Stimulated activated CD8-positive, alpha-beta memory T cell treated with anti-CD3 and anti-CD28 coated beads, Interleukin-2, amount 100 ng/mL, for 1 hour (primary cell): ENCODE measurements around the gene F9.
"Not testable (repeated sequence)": the region's sequence is repeated elsewhere in the genome, so short reads cannot be mapped to it uniquely, and the experiment has no call there.

ENCODE experiments used
- DNase-seq, 2 donors: peaks; one replicate each; pipeline ENCODE4 v3.0.0-alpha.2; 2020; ENCODE audit warnings: low read depth in 2 of 2

Gene F9

DNA sequence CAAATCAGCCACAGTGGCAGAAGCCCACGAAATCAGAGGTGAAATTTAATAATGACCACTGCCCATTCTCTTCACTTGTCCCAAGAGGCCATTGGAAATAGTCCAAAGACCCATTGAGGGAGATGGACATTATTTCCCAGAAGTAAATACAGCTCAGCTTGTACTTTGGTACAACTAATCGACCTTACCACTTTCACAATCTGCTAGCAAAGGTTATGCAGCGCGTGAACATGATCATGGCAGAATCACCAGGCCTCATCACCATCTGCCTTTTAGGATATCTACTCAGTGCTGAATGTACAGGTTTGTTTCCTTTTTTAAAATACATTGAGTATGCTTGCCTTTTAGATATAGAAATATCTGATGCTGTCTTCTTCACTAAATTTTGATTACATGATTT lies at the start of gene F9:
TSS of gene F9 (plus strand) at position 190 of the 400 bp plus-strand sequence. CDS start at position 216, 26 bp downstream.
- no peak for DNase-seq

DNA sequence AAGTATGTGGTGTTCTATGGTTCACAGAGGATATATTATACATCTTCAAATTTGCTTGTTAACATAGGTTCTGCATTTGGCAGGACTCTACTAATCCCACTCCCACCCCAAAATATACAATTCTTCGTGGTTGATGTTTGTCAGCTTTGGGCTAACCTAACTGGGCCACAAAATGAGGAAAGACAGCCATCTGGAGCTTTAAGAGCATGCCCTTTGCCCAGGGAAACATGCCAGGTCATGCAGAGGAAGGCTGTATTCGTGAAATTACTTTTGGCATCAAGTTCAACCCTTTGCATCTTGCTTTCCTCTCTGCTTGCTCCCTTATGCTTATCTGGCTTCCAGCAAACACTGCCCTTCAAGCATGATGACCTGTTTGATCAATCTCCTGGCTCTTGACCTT lies 46.8 kb upstream of the F9 start:
- no peak for DNase-seq

- DNase-seq: no peak
These were observed 45.9 kb upstream of the F9 start for GRCh38 chrX:139484591-139484990.

- no peak for DNase-seq
These were observed 35.2 kb upstream of the F9 start for GRCh38 chrX:139495324-139495723.

DNA sequence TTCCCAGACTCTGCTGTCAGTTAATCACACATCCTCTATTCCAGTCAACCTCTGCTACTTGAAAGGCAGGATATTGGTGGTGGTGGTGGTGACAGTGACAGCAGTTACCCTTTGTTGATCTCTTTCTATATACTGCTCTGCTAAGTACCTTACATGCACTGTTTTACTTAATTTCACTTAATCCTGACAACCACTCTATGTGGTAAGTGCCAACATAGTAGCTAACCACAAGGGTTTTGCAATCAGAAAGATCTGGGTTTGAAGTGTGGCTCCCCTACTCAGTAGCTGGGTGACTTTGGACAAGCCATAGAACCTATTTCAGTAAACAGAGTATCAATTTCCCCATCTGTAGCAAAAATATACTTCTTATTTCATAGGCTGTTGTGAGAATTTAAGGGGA lies 24.2 kb upstream of the F9 start:
- DNase-seq: no peak

- no peak for DNase-seq
These were observed 22.4 kb upstream of the F9 start for GRCh38 chrX:139508099-139508498.

DNA sequence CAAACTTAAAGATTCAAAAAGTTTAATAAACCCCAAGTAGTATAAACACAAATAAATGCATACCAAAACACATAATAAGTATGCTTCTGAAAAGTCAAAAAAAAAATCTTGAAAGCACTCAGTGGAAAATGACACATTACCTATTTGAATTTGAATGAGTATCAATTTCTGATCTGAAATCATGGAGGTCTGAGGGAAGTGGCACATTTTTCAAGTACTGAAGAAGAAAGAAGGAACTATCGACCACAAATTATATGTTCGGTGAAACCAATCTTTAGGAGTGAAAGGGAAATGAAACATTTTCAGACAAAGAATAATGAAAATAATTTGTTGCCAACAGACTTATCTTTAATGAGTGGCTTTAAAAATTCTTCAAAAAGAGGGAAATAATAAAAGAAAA lies 12.1 kb upstream of the F9 start:
- DNase-seq: no peak

DNA sequence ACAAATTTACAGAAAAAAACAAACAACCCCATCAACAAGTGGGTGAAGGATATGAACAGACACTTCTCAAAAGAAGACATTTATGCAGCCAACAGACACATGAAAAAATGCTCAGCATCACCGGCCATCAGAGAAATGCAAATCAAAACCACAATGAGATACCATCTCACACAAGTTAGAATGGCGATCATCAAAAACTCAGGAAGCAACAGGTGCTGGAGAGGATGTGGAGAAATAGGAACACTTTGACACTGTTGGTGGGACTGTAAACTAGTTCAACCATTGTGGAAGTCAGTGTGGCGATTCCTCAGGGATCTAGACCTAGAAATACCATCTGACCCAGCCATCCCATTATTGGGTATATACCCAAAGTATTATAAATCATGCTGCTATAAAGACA lies 1.7 kb upstream of the F9 start:
- not testable (repeated sequence) for DNase-seq

GRCh38 chrX:139532834-139533233 lies 2.3 kb downstream of the F9 start:
- no peak for DNase-seq

- DNase-seq: no peak
These were observed 2.9 kb downstream of the F9 start for GRCh38 chrX:139533444-139533843.

- no peak for DNase-seq
These were observed 8.6 kb downstream of the F9 start for GRCh38 chrX:139538907-139539790.

- DNase-seq: no peak
These were observed 12.1 kb downstream of the F9 start for GRCh38 chrX:139542652-139543051.

GRCh38 chrX:139543920-139544319 lies 13.4 kb downstream of the F9 start:
- DNase-seq: no peak

DNA sequence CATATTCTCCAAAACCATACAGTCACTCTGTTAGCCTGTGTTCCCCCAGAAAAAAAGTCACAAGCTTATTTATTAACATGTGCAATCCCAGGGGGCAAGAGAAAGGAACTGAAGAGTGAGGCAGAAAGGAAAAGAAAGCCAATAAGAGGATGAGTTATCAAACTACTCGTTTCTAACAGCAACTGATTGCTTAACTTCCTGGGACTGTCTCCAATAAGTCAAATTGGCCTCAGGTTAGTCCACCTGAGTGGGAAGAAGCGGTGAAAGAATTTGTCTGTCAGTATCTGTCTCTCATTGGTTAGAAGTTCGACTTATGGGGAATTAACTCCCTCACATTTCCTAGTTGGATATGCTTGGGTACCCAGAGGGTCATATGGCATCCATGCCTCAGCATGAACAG lies 14.1 kb downstream of the F9 start:
- DNase-seq: no peak

GRCh38 chrX:139554376-139554775 lies 23.8 kb downstream of the F9 start:
- no peak for DNase-seq

DNA sequence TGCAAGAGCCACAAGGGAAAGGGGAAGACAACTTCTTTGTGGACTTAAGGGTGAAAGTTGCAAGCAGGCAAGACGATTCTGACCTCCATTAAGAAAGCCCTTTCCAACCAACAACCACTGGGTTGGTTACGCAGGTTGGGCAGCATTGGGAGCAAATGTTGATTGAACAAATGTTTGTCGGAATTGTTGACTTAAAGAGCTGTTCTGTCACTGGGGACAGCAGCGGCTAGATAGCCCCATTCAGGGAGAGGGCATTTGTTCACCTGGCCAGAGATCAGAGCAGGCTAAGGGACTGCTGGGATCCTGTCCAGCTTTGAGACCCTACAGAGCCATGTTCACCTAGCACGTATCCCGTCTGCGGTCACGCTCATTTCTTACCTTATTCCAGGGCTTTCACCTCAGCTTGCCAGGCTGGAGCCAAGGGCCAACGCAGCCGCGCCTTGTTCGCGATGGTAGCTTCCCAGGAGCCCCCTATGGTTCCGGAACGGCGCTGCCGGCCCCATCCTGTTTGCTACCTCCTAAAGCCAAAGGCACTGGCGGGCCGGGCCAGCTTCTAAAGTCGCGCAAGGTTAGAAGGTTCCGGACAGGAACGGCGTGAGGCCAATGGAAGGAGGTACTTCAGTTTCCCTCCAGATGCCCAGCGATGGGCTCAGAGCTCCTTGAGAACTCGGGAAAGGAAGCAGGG lies 24.6 kb downstream of the F9 start:
- no peak for DNase-seq

- DNase-seq: no peak
These were observed 29.0 kb downstream of the F9 start for GRCh38 chrX:139559383-139560042.

DNA sequence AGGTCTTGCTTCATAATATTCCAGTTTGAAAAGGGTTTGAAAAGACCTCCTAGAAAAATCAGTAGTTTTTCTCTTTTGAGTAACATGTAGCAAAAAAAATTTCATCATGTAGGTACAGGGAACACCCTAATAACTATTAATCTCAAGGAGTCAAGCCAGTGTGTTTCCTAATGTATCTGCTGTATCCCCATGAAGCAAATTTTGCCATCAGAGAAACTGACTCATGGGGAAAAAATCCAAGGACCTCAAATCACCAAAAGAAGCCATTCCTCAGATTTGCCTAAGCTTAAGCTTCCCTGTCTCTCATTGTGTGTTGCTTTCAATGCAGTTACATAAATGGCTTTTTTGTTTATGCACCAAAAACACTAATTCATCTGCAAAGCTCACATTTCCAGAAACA lies 29.7 kb downstream of the F9 start:
- DNase-seq: no peak

- no peak for DNase-seq
These were observed 32.7 kb downstream of the F9 start for GRCh38 chrX:139563251-139563650.

GRCh38 chrX:139566981-139567380 lies 36.4 kb downstream of the F9 start:
- no peak for DNase-seq

DNA sequence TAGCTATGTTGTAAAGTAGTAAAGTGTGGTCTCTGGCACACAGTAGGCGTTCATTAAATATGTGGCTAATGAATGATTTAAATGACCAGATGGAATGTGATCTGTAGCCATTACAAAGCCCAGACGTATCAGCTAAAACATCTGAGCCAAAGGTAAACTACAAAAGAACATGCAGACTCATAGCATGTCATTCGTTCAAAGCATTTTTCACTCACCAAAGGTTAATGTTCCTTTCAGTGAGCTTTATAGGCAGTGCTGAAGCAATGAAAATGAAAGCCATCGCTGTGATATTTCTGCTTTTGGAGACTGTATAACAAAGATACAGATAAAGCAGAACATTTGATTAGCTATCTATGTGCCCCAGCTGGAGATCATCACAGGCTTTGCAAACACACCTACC lies 50.5 kb downstream of the F9 start:
- DNase-seq: no peak

- DNase-seq: no peak
These were observed 55.1 kb downstream of the F9 start for GRCh38 chrX:139585613-139586012.

DNA sequence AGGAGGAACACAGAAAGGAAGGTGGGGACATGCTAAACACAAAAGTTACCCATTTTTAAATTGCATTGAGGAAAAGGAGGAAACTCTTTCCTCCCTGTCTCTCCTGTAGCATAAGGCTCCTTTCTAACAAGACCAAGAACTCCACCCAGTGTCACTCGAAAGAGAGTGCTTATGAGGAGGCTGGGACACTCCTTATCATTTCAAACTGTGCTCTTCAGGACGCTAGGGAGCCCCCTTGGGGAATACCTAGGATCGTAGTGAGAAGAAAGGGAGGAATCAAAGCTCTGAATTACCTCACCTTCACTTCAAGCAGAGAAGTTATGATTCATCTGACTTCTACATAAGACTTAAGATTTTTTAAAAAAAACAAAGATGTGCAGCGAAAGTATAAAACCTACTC lies 65.5 kb downstream of the F9 start:
- DNase-seq: no peak
